ENCODE data around the gene COLEC12. TPM values are rescaled to one million over a fixed set of nuclear protein-coding genes. Genes with fewer than 3 reads are reported as not detected.

The COLEC12 gene
- total RNA-seq, 1 donor from 2014 or later = 7.3 TPM

DNA sequence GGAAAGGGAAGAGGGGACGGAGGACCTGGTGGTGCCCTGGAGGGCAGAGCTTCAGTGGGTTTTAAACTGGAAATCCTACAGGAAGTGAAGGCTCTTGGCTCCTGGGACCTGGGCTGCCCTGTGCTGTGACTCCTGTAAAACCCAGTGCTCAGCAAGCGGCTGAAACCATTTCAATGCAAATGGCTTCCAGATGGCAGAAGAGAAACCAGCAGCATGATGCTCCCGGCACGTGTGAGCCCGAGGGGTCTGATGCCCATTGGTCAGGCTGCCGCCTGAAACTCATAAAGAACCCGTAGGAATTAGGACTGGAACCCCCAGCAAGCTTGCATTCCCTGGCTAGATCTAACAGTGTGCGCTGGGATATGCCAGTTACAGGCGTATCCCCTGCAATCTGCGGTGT, 123.4 kb downstream of the COLEC12 start:
- H3K4me1 ChIP-seq = peaks cover 38% of the 10 kb centered on the region
- DNase-seq = no peak
- intact Hi-C loops (cut with micrococcal nuclease) = no loop called here

GRCh38 chr18:376311-376710, 124.2 kb downstream of the COLEC12 start:
- no peaks in the 10 kb centered on the region for H3K27me3 ChIP-seq (ENCODE audit: low read depth)
- no peak for TF ChIP-seq CTCF (IDR thresholded peaks at IDR 0.05; ENCODE audit: borderline replicate concordance)
- no peak for DNase-seq
- intact Hi-C loops (cut with micrococcal nuclease) = no loop called here
- H3K36me3 ChIP-seq = no peaks in the 10 kb centered on the region
- H3K9me3 ChIP-seq (replicated peaks) = no peaks in the 10 kb centered on the region
- H3K4me1 ChIP-seq = peaks cover 45% of the 10 kb centered on the region
- no peak overlapping the region for H3K4me3 ChIP-seq
- H3K27ac ChIP-seq (replicated peaks) = peak overlapping the region; percentile 45

More for the DNA sequence above, 123.4 kb downstream of the COLEC12 start:
- no peak for TF ChIP-seq CTCF (IDR thresholded peaks at IDR 0.05; ENCODE audit: borderline replicate concordance)
- no peaks in the 10 kb centered on the region for H3K36me3 ChIP-seq
- H3K27me3 ChIP-seq (ENCODE audit: low read depth) = no peaks in the 10 kb centered on the region
- H3K4me3 ChIP-seq = no peak overlapping the region
- no peaks in the 10 kb centered on the region for H3K9me3 ChIP-seq (replicated peaks)
- H3K27ac ChIP-seq (replicated peaks) = peak overlapping the region; percentile 10

GRCh38 chr18:374721-375168, 125.8 kb downstream of the COLEC12 start:
- TF ChIP-seq CTCF (IDR thresholded peaks at IDR 0.05; ENCODE audit: borderline replicate concordance) = no peak
- Histone ChIP-seq H3K27me3 (ENCODE audit: low read depth) (no peaks in the 10 kb centered on the region), H3K4me3 (no peak overlapping the region), H3K27ac (replicated peaks) (peak overlapping the region; percentile 45), H3K36me3 (no peaks in the 10 kb centered on the region), H3K4me1 (peaks cover 54% of the 10 kb centered on the region), H3K9me3 (replicated peaks) (no peaks in the 10 kb centered on the region)
- no peak for DNase-seq
- intact Hi-C loops (cut with micrococcal nuclease) = no loop called here

DNA sequence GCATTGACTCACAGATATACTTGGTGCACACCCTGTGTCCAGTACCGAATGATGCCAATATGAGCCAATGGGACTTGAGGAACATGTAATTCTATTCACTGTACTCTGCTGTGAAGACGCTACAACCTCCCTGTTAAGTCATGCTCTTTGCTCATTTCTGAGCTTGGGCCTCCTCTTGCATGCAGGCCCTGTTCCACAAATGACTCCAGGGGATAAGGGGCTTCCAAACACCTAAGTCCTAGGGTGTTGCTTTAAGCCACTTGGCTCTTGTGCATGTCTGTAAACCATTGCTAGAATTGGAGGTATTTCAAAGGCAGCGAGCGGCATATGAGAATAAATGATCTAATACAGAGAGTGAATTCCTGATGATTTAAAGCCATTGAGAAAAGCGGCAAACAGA, 126.7 kb downstream of the COLEC12 start:
- Histone ChIP-seq H3K4me3 (no peak overlapping the region), H3K9me3 (replicated peaks) (no peaks in the 10 kb centered on the region), H3K27ac (replicated peaks) (no peak overlapping the region), H3K36me3 (no peaks in the 10 kb centered on the region), H3K27me3 (ENCODE audit: low read depth) (no peaks in the 10 kb centered on the region), H3K4me1 (peaks cover 54% of the 10 kb centered on the region)
- TF ChIP-seq CTCF (IDR thresholded peaks at IDR 0.05; ENCODE audit: borderline replicate concordance) = no peak
- DNase-seq = no peak
- intact Hi-C loops (cut with micrococcal nuclease) = no loop called here

DNA sequence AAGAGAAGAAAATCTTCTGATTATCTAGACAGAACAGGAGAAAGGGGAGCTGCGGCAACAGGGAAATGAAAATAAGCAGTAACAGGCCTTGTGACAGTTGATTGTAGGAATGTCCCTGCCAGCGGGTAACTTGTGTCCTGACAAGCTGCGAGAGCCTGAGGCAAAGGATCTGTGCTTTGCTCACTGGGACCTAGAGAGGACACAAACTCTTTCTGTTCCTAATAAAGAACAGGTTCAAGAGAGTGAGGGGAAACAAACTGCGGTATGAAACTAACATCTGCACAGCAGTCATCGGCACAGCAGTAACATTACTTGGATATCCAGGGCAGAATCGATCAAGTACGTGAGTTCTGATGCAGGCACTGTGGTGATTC, 128.9 kb downstream of the COLEC12 start:
- peak overlapping the region; percentile 75 for H3K27ac ChIP-seq (replicated peaks)
- no peak for TF ChIP-seq CTCF (IDR thresholded peaks at IDR 0.05; ENCODE audit: borderline replicate concordance)
- intact Hi-C loops (cut with micrococcal nuclease) = no loop called here

More for the DNA sequence above, 128.9 kb downstream of the COLEC12 start:
- no peak for DNase-seq
- Histone ChIP-seq H3K4me3 (no peak overlapping the region), H3K27me3 (ENCODE audit: low read depth) (no peaks in the 10 kb centered on the region), H3K4me1 (peaks cover 39% of the 10 kb centered on the region), H3K9me3 (replicated peaks) (no peaks in the 10 kb centered on the region), H3K36me3 (no peaks in the 10 kb centered on the region)
